Prostate gland (tissue), 2 donors: Measurements from ENCODE around the gene RFXAP. TPM values are rescaled to one million over a fixed set of nuclear protein-coding genes. Genes with fewer than 3 reads are reported as not detected.

Experiments
- DNase-seq: peaks from one replicate; pipeline ENCODE4 v3.0.0-alpha.2; 2019; ENCODE audit warnings: low spot score
- H3K27ac ChIP-seq, 2 donors: fragments of 200-600 bp; sonication (generic); 2 replicates each; pipeline ENCODE4 v1.5.1; 2017 to 2019
- H3K27me3 ChIP-seq: fragments of 200-600 bp; sonication (generic); replicated peaks from 2 replicates; pipeline ENCODE4 v1.5.1; 2019; ENCODE audit not compliant: insufficient read depth
- H3K36me3 ChIP-seq, 2 donors: fragments of 200-600 bp; sonication (generic); 1 replicate in 1 of 2; 2 replicates in 1 of 2; pipeline versions ENCODE4 v1.5.1 to v1.8.1; 2017 to 2019
- H3K4me1 ChIP-seq: fragments of 200-600 bp; sonication (generic); replicated peaks from 2 replicates; pipeline ENCODE4 v1.5.1; 2019
- H3K4me3 ChIP-seq, 2 donors: fragments of 200-600 bp; sonication (generic); 2 replicates each; pipeline ENCODE4 v1.5.1; 2017 to 2019
- H3K9me3 ChIP-seq: fragments of 200-600 bp; sonication (generic); 2 replicates; pipeline ENCODE4 v1.5.1; 2017
- POLR2A ChIP-seq: fragments of 450-650 bp; IDR thresholded peaks from one replicate; pipeline ENCODE4 v1.6.1; 2016; ENCODE audit warnings: antibody characterized with exemption, mild to moderate bottlenecking
- POLR2AphosphoS5 ChIP-seq: sonication (generic); formaldehyde crosslinking; IDR thresholded peaks from one replicate; pipeline ENCODE4 v1.6.1; 2017; ENCODE audit warnings: antibody characterized with exemption
- WGBS: methylation state at CpG from one replicate; pipeline ENCODE4 v1.1.5; 2018; 5-methylcytosine and 5-hydroxymethylcytosine counted together
- intact Hi-C: fragments of 100-400 bp; cut with DNase I; formaldehyde crosslinking; loops from one replicate; pipeline ENCODE4 v1.14.2; 2022
- total RNA-seq, 2 donors: library from RNA; depleted of rRNA; stranded (reverse); fragments of >200 nt; gene quantifications; one replicate each; pipeline ENCODE4 v1.1.0, GENCODE V29; 2016
- TF ChIP-seq, protein P1 (sequence below), 4 experiments: fragments of 200-600 bp in 2 of 4; fragments of 450-650 bp in 2 of 4; sonication (generic) in 2 of 4; IDR thresholded peaks; 1 replicate in 3 of 4; 2 replicates in 1 of 4; pipeline ENCODE4 v1.5.1; 2016 to 2019; ENCODE audit warnings: antibody characterized with exemption in 4 of 4, mild to moderate bottlenecking in 2 of 4, moderate library complexity in 2 of 4

RFXAP gene
- total RNA-seq, 2 donors from 2014 or later = 4.3 to 4.9 TPM

GRCh38 chr13:36875961-36876360 is 56.9 kb downstream of the RFXAP start:
- intact Hi-C loops = loop anchor here (5.0 kb wide), 1 partner anchor 41 kb away; no protein-coding TSS in a partner anchor
- Histone ChIP-seq H3K27ac (no peak overlapping the region), H3K4me1 (no peaks in the 10 kb centered on the region), H3K9me3 (no peaks in the 10 kb centered on the region), H3K36me3 (no peaks in the 10 kb centered on the region), H3K27me3 (no peaks in the 10 kb centered on the region), H3K4me3 (no peak overlapping the region)
- 53% methylated on average over 4 of the region's 4 CpGs for WGBS
- DNase-seq = no peak
- no peak for TF ChIP-seq POLR2AphosphoS5
- no peak for TF ChIP-seq POLR2A
- TF ChIP-seq, protein P1, sequence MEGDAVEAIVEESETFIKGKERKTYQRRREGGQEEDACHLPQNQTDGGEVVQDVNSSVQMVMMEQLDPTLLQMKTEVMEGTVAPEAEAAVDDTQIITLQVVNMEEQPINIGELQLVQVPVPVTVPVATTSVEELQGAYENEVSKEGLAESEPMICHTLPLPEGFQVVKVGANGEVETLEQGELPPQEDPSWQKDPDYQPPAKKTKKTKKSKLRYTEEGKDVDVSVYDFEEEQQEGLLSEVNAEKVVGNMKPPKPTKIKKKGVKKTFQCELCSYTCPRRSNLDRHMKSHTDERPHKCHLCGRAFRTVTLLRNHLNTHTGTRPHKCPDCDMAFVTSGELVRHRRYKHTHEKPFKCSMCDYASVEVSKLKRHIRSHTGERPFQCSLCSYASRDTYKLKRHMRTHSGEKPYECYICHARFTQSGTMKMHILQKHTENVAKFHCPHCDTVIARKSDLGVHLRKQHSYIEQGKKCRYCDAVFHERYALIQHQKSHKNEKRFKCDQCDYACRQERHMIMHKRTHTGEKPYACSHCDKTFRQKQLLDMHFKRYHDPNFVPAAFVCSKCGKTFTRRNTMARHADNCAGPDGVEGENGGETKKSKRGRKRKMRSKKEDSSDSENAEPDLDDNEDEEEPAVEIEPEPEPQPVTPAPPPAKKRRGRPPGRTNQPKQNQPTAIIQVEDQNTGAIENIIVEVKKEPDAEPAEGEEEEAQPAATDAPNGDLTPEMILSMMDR (IDR thresholded peaks at IDR 0.05) = no peak

Other genes with a start within 250 kb of the RFXAP start
- gene SERTM1, start 145.2 kb upstream of the RFXAP start, total RNA-seq = under 1 TPM in 1 of 2 donors, not detected in 1; 0.36 TPM
- 10 to 100 TPM; 25.1 to 30.7 TPM for gene SMAD9, start 101.0 kb downstream of the RFXAP start, total RNA-seq
- gene ALG5, start 180.1 kb downstream of the RFXAP start, total RNA-seq = 10 to 100 TPM; 14.1 to 41.3 TPM
- gene EXOSC8, start 181.6 kb downstream of the RFXAP start, total RNA-seq = 10 to 100 TPM; 10.9 to 29.4 TPM
- 10 to 100 TPM; 32.2 to 57.3 TPM for gene SUPT20H, start 240.5 kb downstream of the RFXAP start, total RNA-seq